ENCODE measurements around the gene CCSER1. TPM values are rescaled to one million over a fixed set of nuclear protein-coding genes. Genes with fewer than 3 reads are reported as not detected.
"Not testable (repeated sequence)": the region's sequence is repeated elsewhere in the genome, so short reads cannot be mapped to it uniquely, and the experiment has no call there.

CCSER1 gene
- total RNA-seq, 1 experiment from 2014 or later: 0.63 TPM

DNA sequence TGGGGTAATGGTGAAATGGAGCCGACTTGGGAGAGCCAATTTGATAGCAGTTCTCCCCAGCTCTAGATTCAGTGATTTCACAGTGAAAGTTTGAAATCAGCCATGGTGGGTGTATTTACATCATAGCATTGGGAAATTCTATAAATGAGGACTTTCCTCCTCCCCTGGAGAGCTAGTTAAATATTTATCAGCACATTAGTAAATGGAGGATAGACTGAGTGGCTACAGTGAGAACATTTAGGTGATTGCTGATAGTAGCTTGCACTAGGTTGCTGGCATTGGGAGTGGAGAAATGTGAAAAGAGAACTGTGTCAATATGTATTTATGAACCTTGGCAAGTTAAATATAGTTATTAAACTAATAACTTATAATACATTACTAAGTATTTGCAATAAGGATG, 347.3 kb downstream of the CCSER1 start:
- POLR2A ChIA-PET: no interaction called here
- no peaks in the 10 kb centered on the region for H3K36me3 Mint-ChIP-seq (ENCODE audit: insufficient read depth, unreplicated experiment)
- CTCF ChIA-PET: interaction anchor here (0.7 kb wide), 1 partner anchor 32 kb away, joined by 3 read pairs; no protein-coding TSS in a partner anchor
- H3K4me1 Mint-ChIP-seq (ENCODE audit: insufficient read depth, unreplicated experiment): no peaks in the 10 kb centered on the region
- BruUV-seq (replicated peaks): no TSS peak
- no peak for DNase-seq (ENCODE audit: unreplicated experiment)
- TF ChIP-seq, protein P1, sequence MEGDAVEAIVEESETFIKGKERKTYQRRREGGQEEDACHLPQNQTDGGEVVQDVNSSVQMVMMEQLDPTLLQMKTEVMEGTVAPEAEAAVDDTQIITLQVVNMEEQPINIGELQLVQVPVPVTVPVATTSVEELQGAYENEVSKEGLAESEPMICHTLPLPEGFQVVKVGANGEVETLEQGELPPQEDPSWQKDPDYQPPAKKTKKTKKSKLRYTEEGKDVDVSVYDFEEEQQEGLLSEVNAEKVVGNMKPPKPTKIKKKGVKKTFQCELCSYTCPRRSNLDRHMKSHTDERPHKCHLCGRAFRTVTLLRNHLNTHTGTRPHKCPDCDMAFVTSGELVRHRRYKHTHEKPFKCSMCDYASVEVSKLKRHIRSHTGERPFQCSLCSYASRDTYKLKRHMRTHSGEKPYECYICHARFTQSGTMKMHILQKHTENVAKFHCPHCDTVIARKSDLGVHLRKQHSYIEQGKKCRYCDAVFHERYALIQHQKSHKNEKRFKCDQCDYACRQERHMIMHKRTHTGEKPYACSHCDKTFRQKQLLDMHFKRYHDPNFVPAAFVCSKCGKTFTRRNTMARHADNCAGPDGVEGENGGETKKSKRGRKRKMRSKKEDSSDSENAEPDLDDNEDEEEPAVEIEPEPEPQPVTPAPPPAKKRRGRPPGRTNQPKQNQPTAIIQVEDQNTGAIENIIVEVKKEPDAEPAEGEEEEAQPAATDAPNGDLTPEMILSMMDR (IDR thresholded peaks at IDR 0.05; ENCODE audit: unreplicated experiment): no peak
- H3K27me3 Mint-ChIP-seq (ENCODE audit: insufficient read depth, unreplicated experiment): no peaks in the 10 kb centered on the region
- H3K9me3 Mint-ChIP-seq (ENCODE audit: unreplicated experiment): no peaks in the 10 kb centered on the region
- intact Hi-C loops (cut with micrococcal nuclease): no loop called here
- no peak overlapping the region for H3K4me3 Mint-ChIP-seq (ENCODE audit: unreplicated experiment)
- no peak overlapping the region for H3K27ac Mint-ChIP-seq (ENCODE audit: low read depth, unreplicated experiment)

DNA sequence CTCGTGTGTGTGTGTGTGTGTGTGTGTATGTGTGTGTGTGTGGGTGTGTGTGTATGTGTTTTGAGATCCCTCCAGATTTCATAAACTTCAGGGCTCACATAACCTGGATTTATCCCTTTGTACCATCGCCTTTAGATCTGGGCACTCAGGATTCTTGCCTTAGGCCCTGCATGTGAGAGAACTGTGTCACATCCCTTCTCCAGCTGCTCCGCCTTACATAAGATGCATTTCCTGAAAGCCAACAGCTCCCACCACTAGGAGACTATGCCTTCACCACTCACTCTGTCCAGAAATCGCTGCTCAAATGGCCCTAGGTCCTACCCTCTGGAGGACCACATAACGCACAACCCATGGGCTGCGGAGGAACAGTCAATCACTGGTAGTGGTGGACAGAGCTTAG, 348.8 kb downstream of the CCSER1 start:
- POLR2A ChIA-PET: no interaction called here
- no peaks in the 10 kb centered on the region for H3K9me3 Mint-ChIP-seq (ENCODE audit: unreplicated experiment)
- H3K36me3 Mint-ChIP-seq (ENCODE audit: insufficient read depth, unreplicated experiment): no peaks in the 10 kb centered on the region
- no peaks in the 10 kb centered on the region for H3K4me1 Mint-ChIP-seq (ENCODE audit: insufficient read depth, unreplicated experiment)
- TF ChIP-seq, protein P1 (IDR thresholded peaks at IDR 0.05; ENCODE audit: unreplicated experiment): no peak
- intact Hi-C loops (cut with micrococcal nuclease): no loop called here
- H3K27me3 Mint-ChIP-seq (ENCODE audit: insufficient read depth, unreplicated experiment): no peaks in the 10 kb centered on the region
- no peak overlapping the region for H3K27ac Mint-ChIP-seq (ENCODE audit: low read depth, unreplicated experiment)
- no TSS peak for BruUV-seq (replicated peaks)
- DNase-seq (ENCODE audit: unreplicated experiment): no peak
- CTCF ChIA-PET: interaction anchor here (0.6 kb wide), 1 partner anchor 356 kb away, joined by 3 read pairs; no protein-coding TSS in a partner anchor
- no peak overlapping the region for H3K4me3 Mint-ChIP-seq (ENCODE audit: unreplicated experiment)

DNA sequence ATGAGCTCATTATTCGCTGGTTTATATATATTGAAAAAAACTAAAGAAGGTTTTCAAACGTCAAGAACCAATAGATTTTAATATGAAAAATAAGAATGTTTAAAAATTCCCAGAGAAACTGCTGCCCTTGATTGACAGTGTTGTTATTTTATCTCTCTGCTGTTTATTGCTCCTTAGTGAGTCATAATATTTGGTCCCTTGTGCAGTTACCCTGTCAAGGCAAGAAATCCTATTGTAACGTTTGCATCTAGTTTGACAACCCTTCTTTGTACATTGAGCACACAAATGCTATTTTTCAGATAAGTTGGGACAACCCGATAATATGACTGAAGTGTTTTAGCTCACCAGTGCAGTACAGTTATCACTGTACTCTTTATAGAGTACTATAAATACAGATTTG, 349.4 kb downstream of the CCSER1 start:
- Mint-ChIP-seq H3K4me3 (ENCODE audit: unreplicated experiment) (no peak overlapping the region), H3K27me3 (ENCODE audit: insufficient read depth, unreplicated experiment) (no peaks in the 10 kb centered on the region), H3K36me3 (ENCODE audit: insufficient read depth, unreplicated experiment) (no peaks in the 10 kb centered on the region), H3K4me1 (ENCODE audit: insufficient read depth, unreplicated experiment) (no peaks in the 10 kb centered on the region), H3K9me3 (ENCODE audit: unreplicated experiment) (no peaks in the 10 kb centered on the region), H3K27ac (ENCODE audit: low read depth, unreplicated experiment) (no peak overlapping the region)
- DNase-seq (ENCODE audit: unreplicated experiment): no peak
- no TSS peak for BruUV-seq (replicated peaks)
- intact Hi-C loops (cut with micrococcal nuclease): no loop called here
- ChIA-PET POLR2A (no interaction called here), CTCF (interaction anchor here (0.6 kb wide), 1 partner anchor 640 kb away, joined by 3 read pairs; no protein-coding TSS in a partner anchor)
- TF ChIP-seq, protein P1 (IDR thresholded peaks at IDR 0.05; ENCODE audit: unreplicated experiment): no peak

DNA sequence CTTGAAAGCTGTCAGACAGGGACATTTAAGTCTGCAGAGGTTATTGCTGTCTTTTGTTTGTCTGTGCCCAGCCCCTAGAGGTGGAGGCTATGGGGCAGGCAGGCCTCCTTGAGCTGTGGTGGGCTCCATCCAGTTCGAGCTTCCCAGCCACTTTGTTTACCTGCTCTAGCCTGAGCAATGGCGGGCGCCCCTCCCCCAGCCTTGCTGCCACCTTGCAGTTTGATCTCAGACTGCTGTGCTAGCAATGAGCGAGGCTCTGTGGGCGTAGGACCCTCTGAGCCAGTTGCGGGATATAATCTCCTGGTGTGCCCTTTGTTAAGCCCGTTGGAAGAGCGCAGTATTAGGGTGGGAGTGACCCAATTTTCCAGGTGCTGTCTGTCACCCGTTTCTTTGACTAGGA, 357.7 kb downstream of the CCSER1 start:
- DNase-seq (ENCODE audit: unreplicated experiment); intact Hi-C loops (cut with micrococcal nuclease); H3K27me3 Mint-ChIP-seq (ENCODE audit: insufficient read depth, unreplicated experiment); H3K9me3 Mint-ChIP-seq (ENCODE audit: unreplicated experiment); H3K36me3 Mint-ChIP-seq (ENCODE audit: insufficient read depth, unreplicated experiment); POLR2A ChIA-PET; H3K4me3 Mint-ChIP-seq (ENCODE audit: unreplicated experiment); H3K27ac Mint-ChIP-seq (ENCODE audit: low read depth, unreplicated experiment); H3K4me1 Mint-ChIP-seq (ENCODE audit: insufficient read depth, unreplicated experiment); BruUV-seq (replicated peaks): not testable (repeated sequence)
- CTCF ChIA-PET: interaction anchor here (0.6 kb wide), 1 partner anchor 11 kb away, joined by 3 read pairs; no protein-coding TSS in a partner anchor

DNA sequence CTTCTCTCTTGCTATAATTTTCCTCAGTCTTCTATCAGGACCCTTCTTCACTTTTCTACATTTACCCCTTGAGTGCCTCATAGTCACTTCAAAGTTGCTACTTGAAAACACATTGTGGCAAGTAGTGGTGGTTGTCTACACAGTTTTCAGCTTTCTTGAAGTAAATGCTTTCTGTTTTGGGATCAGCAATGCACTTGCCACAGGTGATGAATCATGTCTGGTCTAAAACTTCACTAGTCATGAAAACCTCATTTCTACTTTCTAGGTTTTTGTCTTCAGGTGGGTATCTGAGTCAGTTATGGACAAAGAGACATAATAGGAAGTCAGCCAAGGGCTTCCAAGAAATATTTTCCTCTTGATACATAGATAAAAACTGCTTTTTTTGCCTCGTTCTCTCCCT, 359.2 kb downstream of the CCSER1 start:
- DNase-seq (ENCODE audit: unreplicated experiment): no peak
- Mint-ChIP-seq H3K27me3 (ENCODE audit: insufficient read depth, unreplicated experiment) (no peaks in the 10 kb centered on the region), H3K27ac (ENCODE audit: low read depth, unreplicated experiment) (no peak overlapping the region), H3K9me3 (ENCODE audit: unreplicated experiment) (peaks cover 7% of the 10 kb centered on the region), H3K36me3 (ENCODE audit: insufficient read depth, unreplicated experiment) (no peaks in the 10 kb centered on the region), H3K4me3 (ENCODE audit: unreplicated experiment) (no peak overlapping the region), H3K4me1 (ENCODE audit: insufficient read depth, unreplicated experiment) (no peaks in the 10 kb centered on the region)
- ChIA-PET POLR2A (no interaction called here), CTCF (interaction anchor here (0.6 kb wide), 2 partner anchors 899 to 1436 kb away, joined by 3 read pairs; no protein-coding TSS in a partner anchor)
- no TSS peak for BruUV-seq (replicated peaks)
- intact Hi-C loops (cut with micrococcal nuclease): no loop called here
- TF ChIP-seq, protein P1 (IDR thresholded peaks at IDR 0.05; ENCODE audit: unreplicated experiment): no peak

All from MCF 10A (cell line).